Measurements from ENCODE around the gene C2orf66. TPM values are rescaled to one million over a fixed set of nuclear protein-coding genes. Genes with fewer than 3 reads are reported as not detected.

The C2orf66 gene
- total and polyA plus RNA-seq, 7 donors = 0.03 TPM; not detected in 6

GRCh38 chr2:196836440-196836839, 27.3 kb upstream of the C2orf66 start:
- H3K27me3 ChIP-seq (ENCODE audit: insufficient read depth in 3 of 3, low read length in 2 of 3) = no peaks in the 10 kb centered on the region
- ATAC-seq = no peak
- no peak overlapping the region for H3K27ac ChIP-seq
- no peaks in the 10 kb centered on the region for H3K4me1 ChIP-seq
- peaks cover 2 to 43% of the 10 kb centered on the region in 2 donors for H3K36me3 ChIP-seq (ENCODE audit: insufficient read depth in 1 of 2, low read depth in 1 of 2)
- TF ChIP-seq CTCF (IDR thresholded peaks at IDR 0.05) = no peak
- intact Hi-C loops (cut with DNase I) = no loop called here
- no peaks in the 10 kb centered on the region for H3K9me3 ChIP-seq
- no peak overlapping the region for H3K4me3 ChIP-seq
- no peak for DNase-seq

GRCh38 chr2:196830701-196831100, 21.5 kb upstream of the C2orf66 start:
- H3K9me3 ChIP-seq = no peaks in the 10 kb centered on the region
- H3K4me1 ChIP-seq = no peaks in the 10 kb centered on the region
- H3K27ac ChIP-seq = no peak overlapping the region
- 83 to 88% (median 88%) methylated on average over 1 of the region's 1 CpG for WGBS, 3 donors
- intact Hi-C loops (cut with DNase I) = no loop called here
- DNase-seq (no peak), ATAC-seq (no peak)
- TF ChIP-seq CTCF (IDR thresholded peaks at IDR 0.05) = no peak
- no peak overlapping the region for H3K4me3 ChIP-seq
- H3K27me3 ChIP-seq (ENCODE audit: insufficient read depth in 3 of 3, low read length in 2 of 3) = no peaks in the 10 kb centered on the region
- peaks cover 0 to under 1% of the 10 kb centered on the region in 2 donors for H3K36me3 ChIP-seq (ENCODE audit: insufficient read depth in 1 of 2, low read depth in 1 of 2)

GRCh38 chr2:196827356-196827755, 18.2 kb upstream of the C2orf66 start:
- Histone ChIP-seq H3K27ac (no peak overlapping the region), H3K9me3 (no peaks in the 10 kb centered on the region), H3K27me3 (ENCODE audit: insufficient read depth in 3 of 3, low read length in 2 of 3) (no peaks in the 10 kb centered on the region), H3K4me3 (no peak overlapping the region), H3K4me1 (no peaks in the 10 kb centered on the region), H3K36me3 (ENCODE audit: insufficient read depth in 1 of 2, low read depth in 1 of 2) (no peaks in the 10 kb centered on the region)
- WGBS, 3 donors = 61 to 80% (median 73%) methylated on average over 2 of the region's 2 CpGs
- DNase-seq (no peak), ATAC-seq (no peak)
- intact Hi-C loops (cut with DNase I) = no loop called here
- TF ChIP-seq CTCF (IDR thresholded peaks at IDR 0.05) = no peak

GRCh38 chr2:196823750-196824522, 14.8 kb upstream of the C2orf66 start:
- Histone ChIP-seq H3K9me3 (no peaks in the 10 kb centered on the region), H3K36me3 (ENCODE audit: insufficient read depth in 1 of 2, low read depth in 1 of 2) (no peaks in the 10 kb centered on the region), H3K27me3 (ENCODE audit: insufficient read depth in 3 of 3, low read length in 2 of 3) (no peaks in the 10 kb centered on the region), H3K4me3 (no peak overlapping the region), H3K27ac (no peak overlapping the region), H3K4me1 (no peaks in the 10 kb centered on the region)
- no peak for TF ChIP-seq CTCF (IDR thresholded peaks at IDR 0.05)
- intact Hi-C loops (cut with DNase I) = no loop called here
- DNase-seq (no peak), ATAC-seq (peak in 3 of 4 donors; percentile 51 to 68 (median 67))

- intact Hi-C loops (cut with DNase I) = no loop called here
- no peak overlapping the region for H3K27ac ChIP-seq
- H3K4me3 ChIP-seq = no peak overlapping the region
- DNase-seq (no peak), ATAC-seq (no peak)
- H3K9me3 ChIP-seq = peaks cover 7% of the 10 kb centered on the region
- WGBS, 3 donors = 89 to 95% (median 93%) methylated on average over 1 of the region's 1 CpG
- H3K27me3 ChIP-seq (ENCODE audit: insufficient read depth in 3 of 3, low read length in 2 of 3) = no peaks in the 10 kb centered on the region
- H3K4me1 ChIP-seq = no peaks in the 10 kb centered on the region
- H3K36me3 ChIP-seq (ENCODE audit: insufficient read depth in 1 of 2, low read depth in 1 of 2) = no peaks in the 10 kb centered on the region
- no peak for TF ChIP-seq CTCF (IDR thresholded peaks at IDR 0.05)
Measured at GRCh38 chr2:196821195-196821594, 12.0 kb upstream of the C2orf66 start.

Data from psoas muscle (tissue), 8 donors.